Measurements from ENCODE around the gene RGS9. TPM values are rescaled to one million over a fixed set of nuclear protein-coding genes. Genes with fewer than 3 reads are reported as not detected.

The RGS9 gene
- total RNA-seq, 1 experiment from 2014 or later, result 8.6 TPM

GRCh38 chr17:65134035-65134434 is 3.1 kb upstream of the RGS9 start:
- ATAC-seq (no peak), DNase-seq (ENCODE audit: low read depth, low spot score) (no peak)
- Histone ChIP-seq H3K9me2 (ENCODE audit: insufficient read depth) (no peaks in the 10 kb centered on the region), H3K79me2 (ENCODE audit: insufficient read depth, low read length) (no peaks in the 10 kb centered on the region), H3K9me3 (ENCODE audit: control insufficient read depth in 1 of 2, insufficient read depth in 1 of 2, low read depth in 1 of 2, low read length in 2 of 2) (no peaks in the 10 kb centered on the region), H4K20me1 (ENCODE audit: insufficient read depth) (no peaks in the 10 kb centered on the region), H3K4me2 (ENCODE audit: low read length) (no peak overlapping the region), H3K27me3 (ENCODE audit: insufficient read depth, low read length) (peaks cover 18% of the 10 kb centered on the region; the same call in 1 of the 2 replicates), H3K4me1 (ENCODE audit: control insufficient read depth in 1 of 2, insufficient read depth in 2 of 2, low read length in 2 of 2) (peaks cover 4 to 13% of the 10 kb centered on the region in 2 experiments; a peak in 3 of 4 replicates), H3K9ac (ENCODE audit: low read length) (no peak overlapping the region), H3K36me3 (ENCODE audit: control insufficient read depth in 1 of 2, insufficient read depth in 2 of 2, low read length in 2 of 2) (no peaks in the 10 kb centered on the region), H3K27ac (ENCODE audit: low read depth, low read length) (no peak overlapping the region), H2AFZ (ENCODE audit: low read depth, low read length, poor library complexity, severe bottlenecking) (no peak overlapping the region), H3K4me3 (replicated peaks in 1 of 2; ENCODE audit: low read depth in 1 of 2, low read length in 2 of 2) (no peak overlapping the region)
- intact Hi-C loops (cut with micrococcal nuclease), result loop anchor here (10.0 kb wide), 1 partner anchor 169 kb away; no protein-coding TSS in a partner anchor
- ChIA-PET RAD21 (ENCODE audit: low non-redundant PET in 1 of 2, low total read pairs in 2 of 2, uncharacterized antibody in 2 of 2, unreplicated experiment in 2 of 2) (no interaction called here), POLR2A (no interaction called here), CTCF (interaction anchor here (2.4 kb wide), 1 partner anchor 34 kb away, joined by 10 read pairs; no protein-coding TSS in a partner anchor)
- BruUV-seq (replicated peaks), result no TSS peak
- no peak for TF ChIP-seq JUND (IDR thresholded peaks at IDR 0.05)
- no peak for TF ChIP-seq POLR2A (IDR thresholded peaks at IDR 0.05; ENCODE audit: borderline replicate concordance, extremely low read depth, insufficient read depth, insufficient read length)
- TF ChIP-seq EGR1 (IDR thresholded peaks at IDR 0.05; ENCODE audit: low read depth), result no peak
- no peak for TF ChIP-seq FOSL1 (IDR thresholded peaks at IDR 0.05; ENCODE audit: low read depth)
- TF ChIP-seq CBX3 (IDR thresholded peaks at IDR 0.05; ENCODE audit: low read depth), result no peak
- TF ChIP-seq ZNF274 (IDR thresholded peaks at IDR 0.05; ENCODE audit: low read depth, low read length), result no peak
- no peak for TF ChIP-seq ELF1 (IDR thresholded peaks at IDR 0.05; ENCODE audit: borderline replicate concordance, low read depth)
- no peak for TF ChIP-seq ZBTB33 (IDR thresholded peaks at IDR 0.05; ENCODE audit: extremely low read depth, insufficient replicate concordance, low read length)
- TF ChIP-seq SRF (IDR thresholded peaks at IDR 0.05; ENCODE audit: low read depth), result no peak
- no peak for TF ChIP-seq ZFX (IDR thresholded peaks at IDR 0.05)
- TF ChIP-seq SP1 (IDR thresholded peaks at IDR 0.05; ENCODE audit: low read depth), result no peak
- TF ChIP-seq CEBPB (IDR thresholded peaks at IDR 0.05; ENCODE audit: low read depth), result no peak
- TF ChIP-seq ATF3 (IDR thresholded peaks at IDR 0.05), result no peak
- TF ChIP-seq RAD21 (IDR thresholded peaks at IDR 0.05; ENCODE audit: low read depth), result no peak
